Ishikawa (cell line): ENCODE results near the gene IRS2.

Experiments used
- CEBPB ChIP-seq: IDR thresholded peaks from 2 replicates; pipeline ENCODE4 v1.6.1; 2012
- CREB1 ChIP-seq: IDR thresholded peaks from 2 replicates; pipeline ENCODE4 v1.6.1; 2012; ENCODE audit warnings: low read depth
- EGR1 ChIP-seq: IDR thresholded peaks from 2 replicates; pipeline ENCODE4 v1.6.1; 2012
- EP300 ChIP-seq: IDR thresholded peaks from 2 replicates; pipeline ENCODE4 v1.6.1; 2012; ENCODE audit warnings: borderline replicate concordance
- FOXM1 ChIP-seq: IDR thresholded peaks from 2 replicates; pipeline ENCODE4 v1.6.1; 2012; ENCODE audit warnings: low read depth, borderline replicate concordance
- MAX ChIP-seq: IDR thresholded peaks from 2 replicates; pipeline ENCODE4 v1.6.1; 2012
- NFIC ChIP-seq: IDR thresholded peaks from 2 replicates; pipeline ENCODE4 v1.6.1; 2012
- RAD21 ChIP-seq: IDR thresholded peaks from 2 replicates; pipeline ENCODE4 v1.6.1; 2012; ENCODE audit warnings: low read depth
- REST ChIP-seq: IDR thresholded peaks from 2 replicates; pipeline ENCODE4 v1.6.1; 2012; ENCODE audit warnings: low read depth, mild to moderate bottlenecking
- TAF1 ChIP-seq: IDR thresholded peaks from 2 replicates; pipeline ENCODE4 v1.6.1; 2012; ENCODE audit warnings: low read depth, mild to moderate bottlenecking
- TEAD4 ChIP-seq: IDR thresholded peaks from 2 replicates; pipeline ENCODE4 v1.6.1; 2012
- USF1 ChIP-seq: IDR thresholded peaks from 2 replicates; pipeline ENCODE4 v1.6.1; 2012
- YY1 ChIP-seq: IDR thresholded peaks from 2 replicates; pipeline ENCODE4 v1.6.1; 2012; ENCODE audit warnings: low read depth
- ZBTB7A ChIP-seq: IDR thresholded peaks from 2 replicates; pipeline ENCODE4 v1.6.1; 2012; ENCODE audit warnings: low read depth

- no peak for TF ChIP-seq YY1
- no peak for TF ChIP-seq TAF1
- no peak for TF ChIP-seq RAD21
- TF ChIP-seq REST: no peak
- no peak for TF ChIP-seq NFIC
- no peak for TF ChIP-seq CREB1
- no peak for TF ChIP-seq CEBPB
- TF ChIP-seq EP300: no peak
- TF ChIP-seq USF1: no peak
- no peak for TF ChIP-seq FOXM1
- TF ChIP-seq ZBTB7A: no peak
- TF ChIP-seq TEAD4: no peak
- no peak for TF ChIP-seq EGR1
- TF ChIP-seq MAX: no peak
These were observed 3.7 kb upstream of the IRS2 start for GRCh38 chr13:109790086-109790485.
